ENCODE data around the gene GGCX. TPM values are rescaled to one million over a fixed set of nuclear protein-coding genes. Genes with fewer than 3 reads are reported as not detected.

GGCX gene
- total RNA-seq, 4 donors from 2014 or later: 7.9 to 31.3 (median 23.5) TPM

- Histone ChIP-seq H3K9me3 (no peaks in the 10 kb centered on the region), H3K4me1 (peaks cover 24 to 40% (median 32%) of the 10 kb centered on the region in 4 donors), H3K27ac (no peak overlapping the region), H3K27me3 (no peaks in the 10 kb centered on the region), H3K36me3 (peaks cover 0 to 6% (median 0%) of the 10 kb centered on the region in 4 donors), H3K4me3 (no peak overlapping the region)
- in situ Hi-C loops (cut with MboI; ENCODE audit: low pct_ligation_motif_present in 1 of 4, low pct_unique_long_range_greater_than_20kb in 1 of 4, low sequenced_read_pairs in 3 of 4): no loop called here
- 72 to 84% methylated on average over 7 to 13 of the region's 14 CpGs for WGBS, 2 donors (ENCODE audit: low coverage in 1 of 2)
- DNase-seq: no peak
- TF ChIP-seq EP300 (IDR thresholded peaks at IDR 0.05; ENCODE audit: low read depth) (no peak), POLR2A (IDR thresholded peaks at IDR 0.05) (no peak), CTCF (IDR thresholded peaks at IDR 0.05) (no peak), POLR2AphosphoS5 (IDR thresholded peaks at IDR 0.05) (no peak)
- intact Hi-C loops (cut with DNase I; ENCODE audit: low total_unique reads): no loop called here
Measured at GRCh38 chr2:85598594-85599340, 37.5 kb upstream of the GGCX start.

- WGBS, 2 donors (ENCODE audit: low coverage in 1 of 2): 80% methylated on average over 5 of the region's 5 CpGs; no CpG with 5 or more reads in 1 of the 2 donors
- H3K4me1 ChIP-seq: peaks cover 21 to 39% (median 29%) of the 10 kb centered on the region in 4 donors
- no peak for TF ChIP-seq EP300 (IDR thresholded peaks at IDR 0.05; ENCODE audit: low read depth)
- TF ChIP-seq POLR2A (IDR thresholded peaks at IDR 0.05): no peak
- no peak for TF ChIP-seq CTCF (IDR thresholded peaks at IDR 0.05)
- no peak for TF ChIP-seq POLR2AphosphoS5 (IDR thresholded peaks at IDR 0.05)
- no peaks in the 10 kb centered on the region for H3K27me3 ChIP-seq
- no peak overlapping the region for H3K27ac ChIP-seq
- H3K4me3 ChIP-seq: no peak overlapping the region
- no peak for DNase-seq
- intact Hi-C loops (cut with DNase I; ENCODE audit: low total_unique reads): no loop called here
- peaks cover 0 to 6% (median 0%) of the 10 kb centered on the region in 4 donors for H3K36me3 ChIP-seq
- H3K9me3 ChIP-seq: no peaks in the 10 kb centered on the region
- in situ Hi-C loops (cut with MboI; ENCODE audit: low pct_ligation_motif_present in 1 of 4, low pct_unique_long_range_greater_than_20kb in 1 of 4, low sequenced_read_pairs in 3 of 4): no loop called here
Measured at GRCh38 chr2:85597241-85597640, 35.9 kb upstream of the GGCX start.

GRCh38 chr2:85596486-85597143, 35.3 kb upstream of the GGCX start:
- TF ChIP-seq EP300 (IDR thresholded peaks at IDR 0.05; ENCODE audit: low read depth) (no peak), POLR2A (IDR thresholded peaks at IDR 0.05) (no peak), CTCF (IDR thresholded peaks at IDR 0.05) (no peak), POLR2AphosphoS5 (IDR thresholded peaks at IDR 0.05) (no peak)
- Histone ChIP-seq H3K4me3 (peak overlapping the region in 3 of 4 donors; percentile 72 to 85 (median 83)), H3K27ac (peak overlapping the region; percentile 89 to 96 (median 95)), H3K36me3 (peaks cover 0 to 6% (median 0%) of the 10 kb centered on the region in 4 donors), H3K27me3 (no peaks in the 10 kb centered on the region), H3K4me1 (peaks cover 18 to 34% (median 27%) of the 10 kb centered on the region in 4 donors), H3K9me3 (no peaks in the 10 kb centered on the region)
- intact Hi-C loops (cut with DNase I; ENCODE audit: low total_unique reads) (no loop called here), in situ Hi-C loops (cut with MboI; ENCODE audit: low pct_ligation_motif_present in 1 of 4, low pct_unique_long_range_greater_than_20kb in 1 of 4, low sequenced_read_pairs in 3 of 4) (no loop called here)
- 46% methylated on average over 3 of the region's 3 CpGs; no CpG with 5 or more reads in 1 of the 2 donors for WGBS, 2 donors (ENCODE audit: low coverage in 1 of 2)
- no peak for DNase-seq

GRCh38 chr2:85596026-85596333, 34.7 kb upstream of the GGCX start:
- TF ChIP-seq CTCF (IDR thresholded peaks at IDR 0.05): no peak
- no peak for TF ChIP-seq POLR2AphosphoS5 (IDR thresholded peaks at IDR 0.05)
- Histone ChIP-seq H3K27me3 (no peaks in the 10 kb centered on the region), H3K27ac (peak overlapping the region; percentile 89 to 96 (median 95)), H3K9me3 (no peaks in the 10 kb centered on the region), H3K4me1 (peaks cover 16 to 34% (median 24%) of the 10 kb centered on the region in 4 donors), H3K4me3 (peak overlapping the region; percentile 72 to 95 (median 84)), H3K36me3 (peaks cover 0 to 6% (median 0%) of the 10 kb centered on the region in 4 donors)
- in situ Hi-C loops (cut with MboI; ENCODE audit: low pct_ligation_motif_present in 1 of 4, low pct_unique_long_range_greater_than_20kb in 1 of 4, low sequenced_read_pairs in 3 of 4): no loop called here
- no peak for DNase-seq
- intact Hi-C loops (cut with DNase I; ENCODE audit: low total_unique reads): no loop called here
- WGBS, 2 donors (ENCODE audit: low coverage in 1 of 2): 0 to 4% methylated on average over 1 to 10 of the region's 10 CpGs
